Measurements from ENCODE around the gene COQ2.

GRCh38 chr4:83320548-83320947, 36.0 kb upstream of the COQ2 start:
- TF ChIP-seq, protein P1, sequence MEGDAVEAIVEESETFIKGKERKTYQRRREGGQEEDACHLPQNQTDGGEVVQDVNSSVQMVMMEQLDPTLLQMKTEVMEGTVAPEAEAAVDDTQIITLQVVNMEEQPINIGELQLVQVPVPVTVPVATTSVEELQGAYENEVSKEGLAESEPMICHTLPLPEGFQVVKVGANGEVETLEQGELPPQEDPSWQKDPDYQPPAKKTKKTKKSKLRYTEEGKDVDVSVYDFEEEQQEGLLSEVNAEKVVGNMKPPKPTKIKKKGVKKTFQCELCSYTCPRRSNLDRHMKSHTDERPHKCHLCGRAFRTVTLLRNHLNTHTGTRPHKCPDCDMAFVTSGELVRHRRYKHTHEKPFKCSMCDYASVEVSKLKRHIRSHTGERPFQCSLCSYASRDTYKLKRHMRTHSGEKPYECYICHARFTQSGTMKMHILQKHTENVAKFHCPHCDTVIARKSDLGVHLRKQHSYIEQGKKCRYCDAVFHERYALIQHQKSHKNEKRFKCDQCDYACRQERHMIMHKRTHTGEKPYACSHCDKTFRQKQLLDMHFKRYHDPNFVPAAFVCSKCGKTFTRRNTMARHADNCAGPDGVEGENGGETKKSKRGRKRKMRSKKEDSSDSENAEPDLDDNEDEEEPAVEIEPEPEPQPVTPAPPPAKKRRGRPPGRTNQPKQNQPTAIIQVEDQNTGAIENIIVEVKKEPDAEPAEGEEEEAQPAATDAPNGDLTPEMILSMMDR (IDR thresholded peaks at IDR 0.05): no peak
- TF ChIP-seq POLR2A (IDR thresholded peaks at IDR 0.05) (no peak), POLR2AphosphoS5 (IDR thresholded peaks at IDR 0.05) (no peak)

Data from sigmoid colon (tissue), 4 donors.